Stimulated activated CD4-positive, alpha-beta T cell treated with anti-CD3 and anti-CD28 coated beads, TNF-alpha, amount 100 ng/mL, for 24 hours (primary cell): ENCODE measurements around the gene MANSC1.

Experiments used
- DNase-seq, 3 experiments: peaks; one replicate each; pipeline ENCODE4 v3.0.0-alpha.2; 2020; ENCODE audit warnings: low read depth in 3 of 3

The MANSC1 gene

DNA sequence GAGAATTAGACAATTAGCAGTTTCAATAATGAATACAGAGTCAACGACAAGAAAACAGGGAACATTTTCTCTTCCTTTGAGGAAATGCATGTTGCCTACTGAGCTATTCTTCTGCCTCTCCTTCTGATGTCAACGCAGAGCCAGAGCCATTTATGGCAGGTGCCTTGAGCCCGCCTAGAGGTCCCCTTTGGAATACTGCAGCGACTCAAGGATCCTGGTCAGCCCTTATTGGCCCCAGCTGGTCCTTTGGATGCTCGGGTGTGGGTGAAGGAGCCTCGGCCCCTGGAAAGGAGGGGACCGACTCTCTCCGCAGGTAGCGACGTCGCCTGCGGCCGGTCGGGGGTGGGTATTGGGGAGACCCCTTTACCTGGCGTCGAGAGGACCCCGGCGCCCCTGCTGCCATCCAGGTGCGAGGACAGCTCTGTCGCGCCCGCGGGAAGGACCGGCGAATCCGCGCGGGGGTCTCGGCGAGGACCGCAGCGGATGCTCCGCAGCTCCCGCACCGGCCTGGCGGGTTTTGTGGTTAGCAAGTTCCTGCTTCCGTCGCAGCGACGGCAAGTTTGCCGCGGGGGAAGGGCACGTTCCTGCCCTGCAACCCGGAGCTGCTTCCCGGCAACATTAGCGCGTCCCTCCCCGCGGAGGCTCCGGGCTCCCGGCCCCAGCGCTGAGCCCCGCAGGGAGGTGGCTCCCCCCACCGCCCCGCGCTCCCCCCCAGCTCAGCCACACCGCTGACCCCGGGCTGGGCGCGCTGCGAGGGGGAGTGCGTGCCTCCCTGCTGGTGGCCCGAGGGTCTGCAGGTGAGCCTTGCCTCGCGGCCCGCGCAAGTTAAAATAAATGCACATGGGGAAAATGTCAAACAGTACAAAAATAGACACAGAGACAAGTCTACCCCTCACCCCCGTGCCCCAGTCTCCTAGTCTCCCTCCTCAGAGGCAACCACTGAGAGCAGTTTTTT is at the start of gene MANSC1:
Gene MANSC1, minus strand, starts transcription at position 532 of the 955 bp plus-strand sequence. CDS start 6,928 bp downstream, outside the sequence.
- DNase-seq = peak in 2 of 3 experiments; percentile 16 to 51

DNA sequence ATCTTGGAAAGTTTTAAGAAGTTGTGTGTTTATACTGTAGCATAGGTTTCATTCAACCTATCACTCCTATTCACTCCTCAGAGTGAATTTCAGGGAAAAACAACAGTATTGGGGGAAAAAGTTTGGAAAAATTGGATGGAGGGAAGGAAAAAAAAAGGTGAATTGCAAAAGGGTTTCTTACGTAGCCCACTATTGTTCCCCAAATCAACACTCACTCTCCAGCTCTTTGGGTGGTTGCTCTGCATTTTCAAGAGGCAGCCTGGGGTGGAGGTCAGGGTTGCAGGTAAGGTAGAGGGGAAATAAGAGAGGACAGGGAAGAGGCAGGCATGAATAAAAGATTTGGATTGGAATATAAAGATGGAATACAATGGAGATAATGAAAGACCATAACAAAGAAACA is 49.1 kb upstream of the MANSC1 start:
- no peak for DNase-seq

DNA sequence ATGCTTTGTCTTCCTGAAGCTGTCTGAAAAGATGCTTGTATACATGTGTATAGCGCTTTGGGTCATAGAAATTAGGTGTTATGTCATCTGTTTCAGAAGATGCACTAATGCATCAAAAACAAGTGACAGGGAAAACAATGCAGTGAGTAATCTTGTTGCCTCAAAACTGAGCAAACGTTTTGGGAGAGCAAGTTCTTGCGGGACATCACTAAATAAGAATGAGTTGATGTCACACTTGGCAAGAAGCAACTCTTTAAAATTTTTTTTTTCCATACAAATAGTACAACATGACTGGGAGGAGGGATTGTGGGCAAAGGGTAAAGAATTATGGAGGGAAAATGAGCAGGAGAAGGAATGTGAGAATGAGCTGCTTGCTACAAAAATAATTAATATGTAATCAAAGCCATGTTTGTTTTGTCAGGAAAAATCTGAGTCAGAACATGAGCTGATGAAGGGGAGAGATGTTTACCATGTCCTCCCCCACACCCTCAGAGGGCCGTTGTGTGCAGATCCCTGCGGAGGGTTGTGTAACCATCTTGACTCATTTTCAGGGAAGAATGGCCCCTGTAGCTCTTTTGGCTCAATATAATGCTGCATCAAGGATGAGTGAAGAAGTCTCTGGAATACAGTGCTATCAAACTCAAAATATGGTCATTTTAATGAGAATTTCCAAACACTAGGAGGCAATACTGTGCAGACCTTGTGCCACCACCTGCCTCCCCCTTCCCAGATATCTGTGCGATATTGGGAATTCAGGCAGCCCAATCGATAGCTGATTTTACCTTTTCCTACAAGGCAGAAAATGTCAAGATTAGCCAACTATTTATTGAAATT is 48.2 kb upstream of the MANSC1 start:
- no peak for DNase-seq

DNA sequence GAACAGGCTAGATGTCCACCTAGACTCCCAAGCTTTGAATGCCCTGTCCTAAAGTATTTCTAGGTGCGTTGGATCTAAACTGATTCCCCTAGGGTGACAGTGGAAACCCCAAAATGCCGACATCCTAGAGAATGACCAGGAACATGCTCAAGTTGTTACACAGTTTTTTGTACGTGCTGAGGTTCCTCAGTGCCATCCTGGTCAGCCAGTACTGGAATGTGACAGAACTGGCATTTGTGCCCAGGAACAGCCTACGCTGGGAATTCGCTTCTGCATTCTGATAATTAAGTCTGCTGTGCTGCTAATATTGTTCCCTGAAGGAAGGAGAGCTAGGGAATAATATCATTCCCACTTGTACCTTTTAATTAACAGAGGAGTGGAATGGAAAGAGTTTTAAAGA is 47.1 kb upstream of the MANSC1 start:
- DNase-seq = no peak

DNA sequence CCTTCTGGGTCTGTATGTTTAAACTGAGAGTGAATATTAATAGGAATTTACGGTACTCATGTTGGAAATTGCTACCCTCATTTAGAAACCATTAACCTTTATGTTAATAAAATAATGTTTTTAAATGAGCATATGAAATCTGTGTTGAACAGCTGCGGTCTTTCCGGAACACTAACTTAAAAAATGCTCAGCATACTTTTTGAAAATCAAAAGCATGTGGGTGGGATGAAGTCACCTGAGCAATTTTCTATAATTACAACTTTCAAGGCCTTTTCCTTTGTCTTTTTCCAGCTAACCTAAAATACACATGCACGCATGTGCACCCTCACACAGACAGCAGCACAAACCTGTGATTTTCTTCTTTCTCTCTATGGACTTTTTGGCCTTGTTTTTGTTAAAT is 46.7 kb upstream of the MANSC1 start:
- DNase-seq = no peak

DNA sequence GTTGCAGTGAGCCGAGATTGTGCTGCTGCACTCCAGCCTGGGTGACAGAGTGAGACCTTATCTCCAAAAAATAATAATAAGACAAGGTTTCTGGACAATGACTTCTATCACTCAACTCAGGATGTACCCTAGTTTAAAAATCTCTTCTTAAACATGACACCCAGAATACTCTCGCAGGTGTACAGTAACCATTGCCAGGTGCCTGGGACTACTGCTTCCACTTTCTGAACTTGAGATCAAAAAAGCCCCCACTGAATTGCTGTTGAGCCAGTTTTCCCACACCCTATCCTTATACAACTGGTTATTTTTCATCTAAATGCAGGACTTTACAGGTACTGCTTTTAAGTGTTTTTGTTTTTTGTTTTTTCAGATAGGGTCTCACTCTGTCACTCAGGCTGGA is 43.1 kb upstream of the MANSC1 start:
- DNase-seq = no peak

DNA sequence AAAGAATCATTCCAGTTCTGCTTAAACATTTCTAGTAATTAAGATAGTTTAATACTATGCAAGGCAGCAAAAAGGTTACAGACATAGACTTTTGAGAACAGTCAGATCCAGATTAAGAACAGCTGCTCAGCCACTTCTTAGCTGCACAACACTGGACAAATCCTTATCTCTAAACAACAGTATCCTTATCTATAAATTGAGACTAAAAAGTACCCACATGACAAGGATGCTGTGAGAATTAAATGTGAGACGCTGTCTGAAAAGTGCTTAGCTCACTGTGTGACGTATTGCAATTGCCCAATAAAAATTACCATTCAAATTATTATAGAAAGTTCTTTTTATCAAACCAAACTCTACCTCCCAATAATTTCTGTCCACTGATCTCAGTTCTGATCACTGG is 42.4 kb upstream of the MANSC1 start:
- no peak for DNase-seq

DNA sequence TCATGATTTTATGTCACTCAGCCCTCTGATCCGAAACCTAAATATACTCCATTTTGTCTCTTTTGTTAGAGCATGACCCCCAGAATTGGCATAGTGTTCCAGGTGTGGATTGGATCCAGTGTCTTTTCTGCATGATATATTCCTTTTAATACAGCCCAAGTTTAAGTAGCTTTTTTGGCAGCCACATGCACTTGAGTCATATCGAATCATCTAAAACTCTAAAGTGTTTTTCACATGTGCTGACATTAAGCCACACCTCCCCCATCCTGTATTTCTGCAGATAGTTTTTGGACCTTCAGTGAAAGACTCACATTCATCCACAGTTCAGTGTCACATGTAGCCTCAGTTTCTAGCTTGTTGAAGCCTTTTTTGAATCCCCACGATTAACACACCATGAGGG is 37.5 kb upstream of the MANSC1 start:
- DNase-seq = no peak

DNA sequence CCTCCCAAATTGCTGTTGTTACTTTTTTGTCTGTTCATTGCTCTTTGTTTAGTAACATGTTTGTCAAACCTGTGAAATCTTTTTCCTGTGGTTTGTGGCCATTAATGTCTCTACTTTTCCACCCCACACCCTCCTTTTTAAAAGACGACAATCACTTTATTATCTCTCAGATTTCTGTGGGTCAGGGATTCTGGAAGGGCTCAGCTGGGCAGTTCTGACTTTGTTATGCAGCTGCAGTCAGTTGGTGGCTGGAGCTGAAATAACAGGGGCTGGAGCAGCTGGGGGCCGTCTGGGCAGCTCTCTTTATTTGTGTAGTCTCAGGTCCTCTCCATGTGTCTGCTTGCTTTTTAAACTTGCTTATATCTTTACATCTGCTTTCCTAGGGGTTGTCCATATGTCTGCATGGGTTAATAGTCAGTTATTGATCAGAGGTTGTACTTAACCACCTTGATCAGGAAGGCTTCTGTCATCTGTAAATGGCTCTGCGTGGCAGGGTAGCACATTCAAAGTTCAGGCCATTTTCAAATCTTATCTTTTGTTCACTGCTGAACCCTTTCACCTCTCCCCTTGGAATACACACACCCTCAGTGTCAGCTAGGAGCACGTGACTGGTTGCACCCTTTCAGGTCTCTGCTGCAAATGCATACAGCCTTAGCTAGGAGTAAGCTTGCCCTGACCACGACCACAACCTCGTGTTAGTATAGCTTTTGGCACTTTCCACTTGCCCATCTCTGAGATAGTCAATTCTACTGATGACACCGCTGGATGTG is 34.7 kb upstream of the MANSC1 start:
- peak in 2 of 3 experiments; percentile 12 to 26 for DNase-seq

DNA sequence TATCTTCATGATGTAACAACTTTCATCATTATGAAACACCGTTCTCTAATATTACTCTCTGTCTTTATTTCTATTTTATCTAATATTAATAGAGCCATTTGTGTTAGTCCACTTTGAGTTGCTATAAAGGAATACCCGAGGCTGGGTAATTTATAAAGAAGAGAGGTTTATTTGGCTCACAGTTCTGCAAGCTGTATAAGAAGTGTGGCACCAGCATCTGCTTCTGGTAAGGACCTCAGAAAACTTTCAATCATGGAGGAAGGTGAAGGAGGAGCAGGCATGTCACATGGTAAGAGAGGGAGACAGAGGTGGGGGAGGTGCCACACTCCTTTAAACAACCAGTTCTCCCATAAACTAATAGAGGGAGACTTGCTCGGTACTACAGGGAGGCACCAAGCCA is 31.9 kb upstream of the MANSC1 start:
- no peak for DNase-seq

DNA sequence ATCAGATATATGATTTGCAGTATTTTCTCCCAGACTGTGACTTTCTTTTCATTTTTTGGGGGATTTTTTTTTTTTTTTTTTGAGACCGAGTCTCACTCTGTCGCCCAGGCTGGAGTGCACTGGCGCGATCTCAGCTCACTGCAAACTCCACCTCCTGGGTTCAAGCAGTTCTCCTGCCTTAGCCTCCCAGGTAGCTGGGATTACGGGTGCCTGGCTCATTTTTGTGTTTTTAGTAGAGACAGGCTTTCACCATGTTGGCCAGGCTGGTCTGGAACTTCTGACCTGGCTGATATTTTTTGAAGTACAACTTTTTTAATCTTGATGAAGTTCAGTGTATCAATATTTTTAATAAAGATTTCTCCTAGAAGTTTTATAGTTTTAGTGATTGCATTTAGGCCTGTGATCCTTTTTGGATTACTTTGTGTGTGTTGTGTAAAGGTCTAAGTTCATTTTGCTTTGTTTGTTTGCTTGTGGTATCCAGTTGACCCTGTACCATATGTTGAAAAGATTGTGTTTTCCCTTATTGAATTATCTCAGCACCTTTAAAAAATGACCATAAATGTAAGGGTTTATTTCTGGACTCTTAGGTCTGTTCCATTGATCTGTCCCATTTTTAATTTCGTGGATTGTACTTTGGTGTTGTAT is 31.0 kb upstream of the MANSC1 start:
- DNase-seq = no peak

DNA sequence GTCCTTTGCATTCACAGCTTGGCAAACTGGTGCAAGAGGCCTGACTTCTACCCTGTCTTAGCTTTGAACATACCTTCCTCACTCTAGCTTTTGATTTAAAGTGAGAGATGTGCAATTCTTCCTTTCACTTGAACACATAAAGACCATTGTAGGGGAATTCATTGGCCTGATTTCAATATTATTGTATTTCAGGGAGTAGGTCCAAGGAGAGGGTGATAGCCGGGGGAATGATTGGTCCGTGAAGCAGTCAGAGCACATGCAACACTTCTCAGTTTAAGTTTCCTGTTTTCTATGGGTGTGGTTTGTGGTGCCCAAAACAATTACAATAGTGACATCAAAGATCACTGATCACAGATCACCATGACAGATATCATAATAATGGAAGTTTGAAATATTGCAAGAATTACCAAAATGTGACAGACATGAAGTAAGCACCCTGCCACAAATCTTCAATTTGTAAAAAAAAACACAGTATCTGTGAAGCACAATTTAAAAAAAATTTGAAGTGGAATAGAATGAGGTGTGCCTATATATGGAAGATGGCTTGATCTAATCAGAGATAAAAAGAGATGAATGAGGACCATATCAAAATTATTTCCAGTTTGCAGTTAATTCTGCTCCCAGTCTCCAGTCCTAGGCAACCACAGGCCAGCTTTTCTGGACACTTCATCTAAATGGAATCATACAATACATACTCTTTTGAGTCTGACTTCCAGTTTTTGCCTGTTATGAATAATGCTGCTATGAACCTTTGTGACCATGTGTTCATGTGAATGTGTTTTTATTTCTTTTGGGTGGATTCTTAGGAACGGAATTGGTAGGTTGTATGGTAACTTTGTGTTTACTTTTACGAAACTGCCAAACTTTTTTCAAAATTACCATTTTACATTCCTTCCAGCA is 30.0 kb upstream of the MANSC1 start:
- no peak for DNase-seq

DNA sequence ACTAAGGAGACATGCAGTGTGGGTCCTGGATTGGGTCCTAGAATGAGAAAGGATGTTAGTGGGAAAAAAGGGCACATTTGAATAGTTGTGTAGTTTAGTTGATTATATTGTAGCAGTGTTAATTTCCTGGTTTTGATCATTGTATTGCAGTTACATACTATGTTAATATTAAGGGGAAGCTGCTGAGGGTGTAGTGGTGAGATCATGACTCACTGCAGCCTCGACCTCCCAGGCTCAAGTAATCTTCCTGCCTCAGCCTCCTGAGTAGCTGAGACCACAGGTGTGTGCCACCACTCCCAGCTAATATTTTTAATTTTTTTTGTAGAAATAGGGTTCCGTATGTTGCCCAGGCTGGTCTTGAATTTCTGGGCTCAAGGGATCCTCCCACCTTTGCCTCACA is 28.6 kb upstream of the MANSC1 start:
- DNase-seq = no peak

DNA sequence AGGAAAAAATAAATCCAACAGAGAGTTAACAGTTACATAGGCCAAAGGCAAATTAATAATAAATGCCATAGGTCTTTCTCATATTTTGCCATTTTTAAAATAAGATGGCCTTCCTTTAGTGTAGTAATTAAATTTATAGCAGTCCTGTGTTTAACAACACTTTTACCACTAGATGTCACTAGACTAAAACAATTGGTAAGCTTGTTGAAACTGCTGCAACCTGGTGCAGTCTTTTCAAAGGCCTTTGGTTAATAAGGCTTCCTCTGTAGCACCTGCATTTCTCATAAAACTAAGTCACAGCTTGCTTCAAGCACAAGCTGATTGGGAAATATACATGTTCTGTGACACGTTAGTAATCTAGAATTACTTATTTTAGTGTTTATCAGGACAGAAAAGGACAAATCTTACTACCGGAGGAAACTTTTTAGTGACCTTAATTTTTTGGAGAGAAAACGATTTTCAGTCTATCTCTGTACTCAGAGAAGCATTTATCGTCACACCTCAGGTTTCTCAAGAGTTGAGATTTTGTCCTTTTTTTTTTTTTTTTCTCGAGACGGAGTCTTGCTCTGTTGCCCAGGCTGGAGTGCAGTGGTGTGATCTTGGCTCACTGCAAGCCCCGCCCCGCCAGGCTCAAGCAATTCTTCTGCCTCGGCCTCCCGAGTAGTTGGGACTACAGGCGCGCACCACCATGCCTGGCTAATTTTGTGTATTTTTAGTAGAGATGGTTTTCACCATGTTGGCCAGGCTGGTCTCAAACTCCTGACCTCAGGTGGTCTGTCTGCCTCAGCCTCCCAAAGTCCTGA is 26.8 kb upstream of the MANSC1 start:
- no peak for DNase-seq

DNA sequence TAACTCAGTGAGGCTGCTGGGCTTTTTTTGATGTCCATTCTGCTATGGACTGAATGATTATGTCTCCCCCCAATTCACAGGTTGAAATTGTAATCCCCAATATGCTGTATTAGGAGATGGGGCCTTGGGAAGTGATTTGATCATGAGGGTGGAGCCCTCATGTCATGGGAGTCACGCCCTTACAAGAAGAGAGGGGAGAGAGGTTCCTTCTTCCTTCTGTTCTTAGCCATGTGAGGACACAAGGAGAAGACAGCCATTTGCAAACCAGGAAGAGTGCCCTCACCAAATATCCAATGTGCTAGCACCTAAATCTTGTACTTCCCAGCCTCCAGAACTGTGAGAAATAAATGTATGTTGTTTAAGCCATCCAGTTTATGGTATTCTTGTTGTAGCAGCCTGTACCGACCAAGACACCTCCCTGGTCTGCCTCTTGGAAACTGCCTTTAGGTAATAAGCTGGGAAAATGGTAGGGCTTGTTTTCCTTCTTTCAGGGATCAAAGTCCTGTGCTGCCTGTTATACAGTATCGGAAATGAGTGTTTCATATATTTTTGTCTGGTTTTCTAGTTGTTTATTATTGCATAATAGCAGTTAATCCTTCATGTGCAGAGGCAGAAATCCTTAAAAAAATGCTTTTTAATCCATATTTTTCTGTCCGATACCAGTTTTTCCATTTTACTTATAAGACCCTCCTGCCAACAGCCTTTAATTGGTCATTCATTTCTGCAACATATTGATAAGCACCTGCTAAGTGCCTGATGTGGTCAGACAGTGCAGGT is 23.1 kb upstream of the MANSC1 start:
- DNase-seq = no peak

DNA sequence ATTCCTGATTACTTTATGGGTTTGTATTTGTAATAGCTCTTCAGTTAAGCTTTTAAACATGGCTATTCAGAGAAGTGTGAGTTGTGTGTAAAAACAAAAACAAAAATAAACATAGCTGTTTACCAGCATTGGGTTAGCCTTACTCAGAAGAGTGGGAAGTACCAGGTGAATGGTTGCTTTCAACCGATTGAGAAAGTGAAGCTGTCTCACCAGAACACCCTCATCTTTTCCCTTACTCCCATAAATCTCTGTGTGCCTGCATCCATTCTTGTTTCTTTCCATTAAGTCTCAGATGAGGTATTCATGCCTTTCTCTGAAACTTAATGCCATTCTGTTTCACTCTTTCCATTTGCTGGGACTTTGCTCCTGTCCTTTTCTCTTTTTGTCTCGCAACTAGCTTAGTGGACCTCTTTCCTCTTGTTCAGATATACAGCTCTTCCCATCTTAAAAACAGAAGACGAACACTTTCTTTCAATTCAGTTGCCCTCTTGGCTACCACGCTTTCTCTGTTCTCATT is 17.5 kb upstream of the MANSC1 start:
- no peak for DNase-seq

DNA sequence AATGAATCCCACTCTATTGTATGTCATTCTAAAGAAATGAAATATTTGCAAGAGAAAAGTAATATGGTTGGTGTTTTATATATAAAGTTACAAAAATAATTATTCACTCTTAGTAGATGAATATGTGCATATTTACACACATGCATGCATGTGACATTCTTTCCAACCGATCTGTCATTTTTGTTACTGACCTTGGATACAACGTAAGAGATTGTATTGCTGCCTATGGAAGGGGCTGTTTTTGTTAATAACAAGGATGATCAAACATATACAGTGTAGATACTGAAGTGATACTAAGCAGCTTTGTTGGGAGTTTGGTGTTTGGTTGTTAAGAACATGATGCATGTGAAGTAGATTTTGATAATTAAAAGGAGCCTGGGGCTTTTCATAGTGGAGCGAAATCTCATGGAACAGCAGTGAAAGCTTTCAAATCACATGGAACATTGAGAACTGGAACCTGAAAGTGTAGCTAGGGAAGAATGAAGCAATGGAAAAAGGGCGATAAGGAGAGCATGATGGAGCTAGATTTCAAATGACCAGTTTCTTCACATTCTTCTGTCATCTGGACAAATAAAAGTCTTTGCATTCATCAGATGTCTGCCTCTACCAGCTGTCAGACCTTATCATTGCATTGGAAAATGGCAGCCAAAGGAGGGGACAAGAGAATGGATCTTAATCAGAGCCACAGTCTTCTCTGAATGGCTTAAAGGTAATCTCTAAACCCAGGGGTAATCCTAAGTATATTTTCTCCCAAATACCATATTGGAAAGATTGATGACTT is 16.8 kb upstream of the MANSC1 start:
- DNase-seq = no peak

DNA sequence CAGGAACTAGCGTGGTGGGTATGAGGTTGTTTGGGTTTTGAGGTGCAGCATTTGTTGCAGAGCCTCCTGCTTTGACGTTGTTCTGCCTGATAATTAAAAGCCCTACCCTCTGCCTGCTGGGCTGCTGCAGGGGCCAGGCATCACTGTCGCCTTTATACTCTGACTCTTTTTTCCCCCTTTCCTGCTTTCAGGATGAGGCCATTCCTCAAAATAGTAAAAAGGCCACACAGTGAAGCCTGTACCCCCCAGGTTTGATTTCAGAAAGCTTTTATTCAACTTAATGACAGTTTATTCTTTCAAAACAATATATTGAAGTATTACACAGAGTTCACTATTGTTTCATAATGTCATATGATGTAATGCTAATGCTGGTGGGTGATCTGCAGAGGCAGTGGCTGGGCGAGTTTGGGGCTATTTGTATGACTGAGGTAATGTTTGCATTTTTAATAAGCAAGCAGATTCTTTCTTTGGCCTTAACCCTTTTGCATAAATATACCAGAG is 15.9 kb upstream of the MANSC1 start:
- DNase-seq = no peak
